Measurements from ENCODE around the gene TRAK2.

TRAK2 gene

DNA sequence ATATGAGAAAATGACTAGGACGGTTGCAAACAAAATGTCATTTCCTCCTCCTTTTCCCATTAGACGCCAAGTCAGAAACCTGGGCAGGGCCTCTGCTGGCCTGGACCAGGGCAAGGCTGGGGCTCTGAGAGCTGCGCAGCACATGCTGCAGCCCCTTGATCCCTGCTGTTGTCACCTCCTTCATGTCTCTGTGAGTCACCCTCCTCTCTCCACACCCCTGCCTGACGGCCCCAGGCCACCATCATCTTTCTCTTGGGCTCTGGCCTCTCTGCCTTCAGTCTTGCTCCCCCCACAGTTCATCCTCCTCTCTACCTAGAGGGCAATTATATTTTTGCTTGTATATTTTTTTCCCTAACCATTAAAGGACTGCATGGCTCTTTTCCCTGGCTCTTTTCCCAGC, 104.1 kb downstream of the TRAK2 start:
- no peak for DNase-seq
- Histone ChIP-seq H3K27ac (ENCODE audit: insufficient read depth, low read length, poor library complexity, severe bottlenecking) (no peak overlapping the region), H3K36me3 (ENCODE audit: control insufficient read depth, insufficient read depth, low read length) (no peaks in the 10 kb centered on the region), H3K4me3 (ENCODE audit: insufficient read depth, low read depth, low read length, poor library complexity, severe bottlenecking) (no peak overlapping the region), H3K9me3 (ENCODE audit: control insufficient read depth, low read length) (no peaks in the 10 kb centered on the region), H3K27me3 (replicated peaks; ENCODE audit: control insufficient read depth, insufficient read depth, low read length, poor library complexity, severe bottlenecking) (no peaks in the 10 kb centered on the region), H3K4me1 (ENCODE audit: control insufficient read depth, insufficient read depth, low read length, poor library complexity, severe bottlenecking) (no peaks in the 10 kb centered on the region)

DNA sequence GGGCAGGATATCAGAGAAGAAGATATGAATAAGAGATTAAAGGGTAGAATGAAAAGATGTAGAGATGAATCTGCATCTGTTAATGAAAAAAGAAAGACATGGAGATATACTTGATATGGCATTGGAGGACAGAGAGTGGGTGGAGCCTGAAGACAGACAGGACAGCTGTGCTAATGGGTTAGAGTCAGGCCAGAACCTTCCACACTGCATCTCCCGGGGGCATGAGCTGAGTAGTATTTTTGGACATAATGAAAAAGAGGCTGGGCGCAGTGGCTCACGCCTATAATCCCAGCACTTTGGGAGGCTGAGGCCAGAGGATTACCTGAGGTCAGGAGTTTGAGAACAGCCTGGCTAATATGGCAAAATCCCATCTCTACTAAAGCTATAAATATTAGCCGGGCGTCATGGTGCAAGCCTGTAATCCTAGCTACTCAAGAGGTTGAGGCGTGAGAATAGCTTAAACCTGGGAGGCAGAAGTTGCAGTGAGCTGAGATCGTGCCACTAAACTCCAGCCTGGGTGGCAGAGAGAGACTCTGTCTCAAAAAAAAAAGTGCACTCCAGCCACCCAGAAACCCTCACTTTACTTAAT, 105.5 kb downstream of the TRAK2 start:
- Histone ChIP-seq H3K4me3 (ENCODE audit: insufficient read depth, low read depth, low read length, poor library complexity, severe bottlenecking) (no peak overlapping the region), H3K27me3 (replicated peaks; ENCODE audit: control insufficient read depth, insufficient read depth, low read length, poor library complexity, severe bottlenecking) (no peaks in the 10 kb centered on the region), H3K27ac (ENCODE audit: insufficient read depth, low read length, poor library complexity, severe bottlenecking) (no peak overlapping the region), H3K4me1 (ENCODE audit: control insufficient read depth, insufficient read depth, low read length, poor library complexity, severe bottlenecking) (no peaks in the 10 kb centered on the region), H3K36me3 (ENCODE audit: control insufficient read depth, insufficient read depth, low read length) (no peaks in the 10 kb centered on the region), H3K9me3 (ENCODE audit: control insufficient read depth, low read length) (no peaks in the 10 kb centered on the region)
- no peak for DNase-seq

DNA sequence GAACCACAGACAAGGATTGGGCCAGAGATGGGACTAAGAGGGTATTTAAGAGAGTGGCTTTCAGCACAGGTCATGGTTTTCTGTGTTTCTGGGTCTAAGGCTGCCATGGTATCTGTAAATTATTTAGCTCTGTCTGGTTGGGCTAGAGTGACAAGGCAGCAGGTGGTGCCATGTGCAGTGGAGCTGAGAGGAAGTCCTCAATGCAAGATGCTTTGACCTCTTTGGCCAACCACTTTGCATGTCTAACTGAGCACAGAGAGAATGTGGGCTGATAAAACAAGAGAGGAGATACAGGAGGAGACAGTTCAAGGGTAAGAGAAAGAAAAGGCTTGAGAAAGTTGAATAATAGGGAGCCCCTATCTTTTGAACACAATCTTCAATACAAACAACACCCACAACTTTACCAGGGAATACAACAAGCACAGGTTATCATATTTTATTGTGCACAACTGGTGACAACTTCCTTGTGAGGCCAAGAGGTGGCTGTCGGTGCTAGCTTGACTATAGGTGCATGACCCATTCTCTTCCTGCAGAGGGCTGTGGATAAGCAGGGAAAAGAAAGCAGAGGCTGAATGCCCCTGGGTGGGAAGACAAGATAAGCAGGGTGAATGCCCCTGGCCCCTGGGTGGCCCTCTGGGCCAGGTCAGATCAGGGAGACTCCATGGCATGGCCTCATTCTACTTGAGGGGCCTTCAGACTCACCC, 106.4 kb downstream of the TRAK2 start:
- H3K36me3 ChIP-seq (ENCODE audit: control insufficient read depth, insufficient read depth, low read length): no peaks in the 10 kb centered on the region
- no peak for DNase-seq
- H3K4me3 ChIP-seq (ENCODE audit: insufficient read depth, low read depth, low read length, poor library complexity, severe bottlenecking): no peak overlapping the region
- no peaks in the 10 kb centered on the region for H3K27me3 ChIP-seq (replicated peaks; ENCODE audit: control insufficient read depth, insufficient read depth, low read length, poor library complexity, severe bottlenecking)
- H3K27ac ChIP-seq (ENCODE audit: insufficient read depth, low read length, poor library complexity, severe bottlenecking): no peak overlapping the region
- no peaks in the 10 kb centered on the region for H3K9me3 ChIP-seq (ENCODE audit: control insufficient read depth, low read length)
- no peaks in the 10 kb centered on the region for H3K4me1 ChIP-seq (ENCODE audit: control insufficient read depth, insufficient read depth, low read length, poor library complexity, severe bottlenecking)

DNA sequence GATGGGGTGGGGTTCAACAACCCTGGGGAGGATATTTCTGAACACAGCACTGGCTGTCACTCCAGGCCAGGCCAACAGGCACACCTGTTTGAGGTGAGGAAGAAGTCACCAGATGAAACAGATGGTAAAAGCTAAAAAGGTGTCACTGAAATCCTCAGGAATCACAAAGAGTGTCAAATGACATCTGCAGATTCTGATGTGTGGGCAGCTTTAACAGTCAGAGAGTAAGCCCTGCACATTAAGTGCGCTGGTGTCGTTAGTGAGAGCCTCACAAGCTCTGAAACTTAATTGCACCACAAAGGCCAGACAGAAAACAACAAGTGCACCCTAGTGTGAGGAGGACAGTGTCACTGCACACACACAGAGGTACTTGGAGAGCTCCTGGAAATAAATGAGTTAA, 107.7 kb downstream of the TRAK2 start:
- H3K4me1 ChIP-seq (ENCODE audit: control insufficient read depth, insufficient read depth, low read length, poor library complexity, severe bottlenecking): no peaks in the 10 kb centered on the region
- H3K27ac ChIP-seq (ENCODE audit: insufficient read depth, low read length, poor library complexity, severe bottlenecking): no peak overlapping the region
- H3K9me3 ChIP-seq (ENCODE audit: control insufficient read depth, low read length): no peaks in the 10 kb centered on the region
- no peak overlapping the region for H3K4me3 ChIP-seq (ENCODE audit: insufficient read depth, low read depth, low read length, poor library complexity, severe bottlenecking)
- DNase-seq: no peak
- no peaks in the 10 kb centered on the region for H3K36me3 ChIP-seq (ENCODE audit: control insufficient read depth, insufficient read depth, low read length)
- no peaks in the 10 kb centered on the region for H3K27me3 ChIP-seq (replicated peaks; ENCODE audit: control insufficient read depth, insufficient read depth, low read length, poor library complexity, severe bottlenecking)

GRCh38 chr2:201342923-201343322, 108.3 kb downstream of the TRAK2 start:
- H3K36me3 ChIP-seq (ENCODE audit: control insufficient read depth, insufficient read depth, low read length): no peaks in the 10 kb centered on the region
- H3K4me3 ChIP-seq (ENCODE audit: insufficient read depth, low read depth, low read length, poor library complexity, severe bottlenecking): no peak overlapping the region
- no peak for DNase-seq
- H3K4me1 ChIP-seq (ENCODE audit: control insufficient read depth, insufficient read depth, low read length, poor library complexity, severe bottlenecking): no peaks in the 10 kb centered on the region
- H3K27me3 ChIP-seq (replicated peaks; ENCODE audit: control insufficient read depth, insufficient read depth, low read length, poor library complexity, severe bottlenecking): no peaks in the 10 kb centered on the region
- H3K9me3 ChIP-seq (ENCODE audit: control insufficient read depth, low read length): no peaks in the 10 kb centered on the region
- H3K27ac ChIP-seq (ENCODE audit: insufficient read depth, low read length, poor library complexity, severe bottlenecking): no peak overlapping the region

DNA sequence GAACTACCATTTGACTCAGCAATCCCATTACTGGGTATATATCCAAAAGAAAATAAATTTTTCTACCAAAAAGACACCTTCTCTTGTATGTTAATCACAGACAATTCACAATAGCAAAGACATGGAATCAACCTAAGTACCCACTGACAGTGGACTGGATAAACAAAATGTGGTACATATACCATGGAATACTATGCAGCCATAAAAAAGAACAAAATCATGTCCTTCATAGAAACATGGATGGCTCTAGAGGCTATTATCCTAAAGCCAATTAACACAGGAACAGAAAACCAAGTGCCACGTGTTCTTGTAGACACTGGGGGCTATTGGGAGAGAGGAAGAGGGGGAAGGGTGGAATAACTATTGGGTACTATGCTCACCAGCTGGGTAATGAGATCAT, 121.8 kb downstream of the TRAK2 start:
- Histone ChIP-seq H3K27ac (ENCODE audit: insufficient read depth, low read length, poor library complexity, severe bottlenecking) (no peak overlapping the region), H3K36me3 (ENCODE audit: control insufficient read depth, insufficient read depth, low read length) (no peaks in the 10 kb centered on the region), H3K27me3 (replicated peaks; ENCODE audit: control insufficient read depth, insufficient read depth, low read length, poor library complexity, severe bottlenecking) (no peaks in the 10 kb centered on the region), H3K4me1 (ENCODE audit: control insufficient read depth, insufficient read depth, low read length, poor library complexity, severe bottlenecking) (no peaks in the 10 kb centered on the region), H3K9me3 (ENCODE audit: control insufficient read depth, low read length) (no peaks in the 10 kb centered on the region), H3K4me3 (ENCODE audit: insufficient read depth, low read depth, low read length, poor library complexity, severe bottlenecking) (no peak overlapping the region)
- DNase-seq: no peak

GRCh38 chr2:201327678-201328077, 123.6 kb downstream of the TRAK2 start:
- H3K27me3 ChIP-seq (replicated peaks; ENCODE audit: control insufficient read depth, insufficient read depth, low read length, poor library complexity, severe bottlenecking): no peaks in the 10 kb centered on the region
- H3K4me3 ChIP-seq (ENCODE audit: insufficient read depth, low read depth, low read length, poor library complexity, severe bottlenecking): no peak overlapping the region
- no peaks in the 10 kb centered on the region for H3K4me1 ChIP-seq (ENCODE audit: control insufficient read depth, insufficient read depth, low read length, poor library complexity, severe bottlenecking)
- H3K27ac ChIP-seq (ENCODE audit: insufficient read depth, low read length, poor library complexity, severe bottlenecking): no peak overlapping the region
- H3K36me3 ChIP-seq (ENCODE audit: control insufficient read depth, insufficient read depth, low read length): no peaks in the 10 kb centered on the region
- DNase-seq: no peak
- no peaks in the 10 kb centered on the region for H3K9me3 ChIP-seq (ENCODE audit: control insufficient read depth, low read length)

Data from effector memory CD4-positive, alpha-beta T cell (primary cell).